B cell (primary cell): ENCODE data around the gene IL19. TPM values are rescaled to one million over a fixed set of nuclear protein-coding genes. Genes with fewer than 3 reads are reported as not detected.

ENCODE experiments used
- ATAC-seq: fragments of 200-7000 bp; cut with Tn5 transposase; one replicate; pipeline ENCODE4 v1.10.0; 2021; ENCODE audit warnings: low read depth, mild to moderate bottlenecking, moderate number of reproducible peaks, moderate library complexity
- CTCF ChIA-PET: fragments of 350-600 bp; sonication (Branson Sonifier 250); formaldehyde crosslinking; loops from one replicate; lab custom pipeline; 2021; ENCODE audit warnings: antibody characterized with exemption, inconsistent platforms; lab: Charles Lee
- POLR2A ChIA-PET: fragments of 350-600 bp; sonication (Branson Sonifier 250); formaldehyde crosslinking; loops from one replicate; lab custom pipeline; 2021; ENCODE audit warnings: antibody characterized with exemption; lab: Charles Lee
- DNase-seq: peaks from one replicate; pipeline ENCODE4 v3.0.0; 2013
- H2AFZ ChIP-seq: 2 replicates; pipeline ENCODE4 v1.6.1; 2012; ENCODE audit warnings: mild to moderate bottlenecking, low read depth, low read length; ENCODE audit not compliant: insufficient read depth, poor library complexity, severe bottlenecking
- H3K27ac ChIP-seq, 2 donors: 1 replicate in 1 of 2; 2 replicates in 1 of 2; pipeline ENCODE4 v1.5.1; 2012 to 2013; ENCODE audit warnings: low read length in 2 of 2, mild to moderate bottlenecking in 2 of 2, moderate library complexity in 1 of 2
- H3K27me3 ChIP-seq, 4 experiments: fragments of 200-600 bp in 1 of 4; sonication (generic) in 1 of 4; replicated peaks in 1 of 4; 1 replicate in 2 of 4; 2 replicates in 2 of 4; pipeline versions ENCODE4 v1.6.1 to v1.7.0; 2013 to 2016; ENCODE audit warnings: low read length in 3 of 4, mild to moderate bottlenecking in 2 of 4, mixed read lengths in 1 of 4, moderate library complexity in 1 of 4; ENCODE audit not compliant: insufficient read depth in 4 of 4, control insufficient read depth in 3 of 4; ENCODE audit errors: control extremely low read depth in 1 of 4
- H3K36me3 ChIP-seq, 2 experiments: replicated peaks in 1 of 2; 1 replicate in 1 of 2; 2 replicates in 1 of 2; pipeline versions ENCODE4 v1.6.1 to v1.7.1; 2013; ENCODE audit warnings: low read length in 1 of 2; ENCODE audit not compliant: insufficient read depth in 2 of 2, control insufficient read depth in 1 of 2; ENCODE audit errors: control extremely low read depth in 1 of 2, extremely low read depth in 1 of 2
- H3K4me1 ChIP-seq, 2 donors: fragments of 200-600 bp in 1 of 2; sonication (generic) in 1 of 2; 1 replicate in 1 of 2; 2 replicates in 1 of 2; pipeline versions ENCODE4 v1.5.1 to v1.6.1; 2013 to 2017; ENCODE audit warnings: low read length in 2 of 2; ENCODE audit not compliant: control insufficient read depth in 2 of 2, insufficient read depth in 2 of 2
- H3K4me2 ChIP-seq: replicated peaks from 2 replicates; pipeline ENCODE3; 2012; ENCODE audit warnings: mild to moderate bottlenecking, low read depth, low read length; ENCODE audit not compliant: poor library complexity, severe bottlenecking
- H3K4me3 ChIP-seq, 5 experiments: fragments of 200-600 bp in 1 of 5; sonication (generic) in 1 of 5; 1 replicate in 3 of 5; 2 replicates in 2 of 5; pipeline versions ENCODE4 v1.5.1 to v1.7.0; 2011 to 2016; ENCODE audit warnings: low read length in 4 of 5, mild to moderate bottlenecking in 4 of 5, low read depth in 2 of 5, control low read depth in 1 of 5, moderate library complexity in 1 of 5; ENCODE audit not compliant: insufficient read depth in 1 of 5; ENCODE audit errors: control extremely low read depth in 1 of 5, extremely low read depth in 1 of 5
- H3K79me2 ChIP-seq: fragments of 200-600 bp; sonication (generic); one replicate; pipeline ENCODE4 v1.6.0; 2016; ENCODE audit warnings: low read length; ENCODE audit not compliant: control insufficient read depth, insufficient read depth
- H3K9ac ChIP-seq: fragments of 200-600 bp; sonication (generic); 2 replicates; pipeline ENCODE4 v1.6.1; 2017; ENCODE audit warnings: mild to moderate bottlenecking, low read length, moderate library complexity
- H3K9me3 ChIP-seq, 3 donors: one replicate each; pipeline versions ENCODE4 v1.6.1 to v1.7.1; 2013; ENCODE audit warnings: low read length in 2 of 3; ENCODE audit not compliant: control insufficient read depth in 2 of 3, insufficient read depth in 1 of 3; ENCODE audit errors: control extremely low read depth in 1 of 3
- H4K20me1 ChIP-seq: 2 replicates; pipeline ENCODE4 v1.6.0; 2012; ENCODE audit warnings: mild to moderate bottlenecking, low read length; ENCODE audit not compliant: insufficient read depth, control insufficient read depth, poor library complexity, severe bottlenecking
- H3K27ac Mint-ChIP-seq: one replicate; pipeline ENCODE4 v1.8.0; 2021; ENCODE audit warnings: mixed read lengths
- H3K27me3 Mint-ChIP-seq: one replicate; pipeline ENCODE4 v1.8.0; 2021; ENCODE audit warnings: mixed read lengths
- H3K4me1 Mint-ChIP-seq: one replicate; pipeline ENCODE4 v1.8.0; 2021; ENCODE audit warnings: mixed read lengths
- H3K4me3 Mint-ChIP-seq: one replicate; pipeline ENCODE4 v1.8.0; 2021; ENCODE audit warnings: mixed read lengths
- H3K9me3 Mint-ChIP-seq: one replicate; pipeline ENCODE4 v1.8.0; 2022; ENCODE audit warnings: mixed read lengths; ENCODE audit not compliant: insufficient read depth
- CTCF ChIP-seq: fragments of 200-600 bp; IDR thresholded peaks from one replicate; pipeline ENCODE4 v1.8.0; 2022; ENCODE audit warnings: antibody characterized with exemption, mild to moderate bottlenecking
- EZH2 ChIP-seq: IDR thresholded peaks from 2 replicates; pipeline ENCODE4 v1.6.1; 2012; ENCODE audit warnings: borderline replicate concordance, low read depth, mild to moderate bottlenecking, moderate library complexity, low read length; ENCODE audit not compliant: insufficient read depth, poor library complexity, severe bottlenecking
- WGBS: methylation state at CpG from one replicate; pipeline ENCODE4 v1.1.5; 2013; ENCODE audit warnings: missing lambda C conversion rate; ENCODE audit not compliant: insufficient coverage; 5-methylcytosine and 5-hydroxymethylcytosine counted together
- intact Hi-C: fragments of 100-400 bp; cut with micrococcal nuclease; formaldehyde crosslinking; loops from one replicate; pipeline ENCODE4 v1.10.0; 2022
- polyA plus RNA-seq: library from polyadenylated mRNA; depleted of rRNA; stranded (reverse); fragments of >200 nt; gene quantifications from 2 replicates; pipeline ENCODE4 v1.2.3, GENCODE V29; 2012
- total RNA-seq, 2 donors: library from RNA; stranded (reverse); fragments of 120-200 nt in 1 of 2; gene quantifications; 1 replicate in 1 of 2; 2 replicates in 1 of 2; pipeline versions ENCODE4 v1.2.3 to v1.2.4, GENCODE V29; 2013 to 2022

Gene IL19
- total and polyA plus RNA-seq, 2 donors (not counting 1 experiment from before 2014, with no cell fraction given), result 0.27 TPM; not detected in 1

- Mint-ChIP-seq H3K4me3 (no peak overlapping the region), H3K4me1 (peaks cover 71% of the 10 kb centered on the region), H3K27ac (no peak overlapping the region), H3K27me3 (no peaks in the 10 kb centered on the region), H3K9me3 (no peaks in the 10 kb centered on the region)
- ChIA-PET POLR2A (interaction anchor here (0.7 to 1.5 kb wide), 3 partner anchors 10 to 15 kb away, joined by 3 to 4 read pairs (median 3); no protein-coding TSS in a partner anchor), CTCF (interaction anchor here (1.0 to 6.6 kb wide), 13 partner anchors 18 to 168 kb away, joined by 3 to 36 read pairs (median 5); partner anchors contain the start of gene IL20)
- H3K27me3 ChIP-seq, result no peaks in the 10 kb centered on the region
- no peaks in the 10 kb centered on the region for H3K9me3 ChIP-seq
- peak overlapping the region; percentile 52 for H3K4me2 ChIP-seq
- H3K36me3 ChIP-seq, result no peaks in the 10 kb centered on the region
- no peak overlapping the region for H3K4me3 ChIP-seq
- no peaks in the 10 kb centered on the region for H4K20me1 ChIP-seq
- no peak overlapping the region for H3K27ac ChIP-seq
- no peaks in the 10 kb centered on the region for H3K79me2 ChIP-seq
- no peak for ATAC-seq
- H3K4me1 ChIP-seq, result peaks cover 67 to 72% of the 10 kb centered on the region in 2 donors
- H3K9ac ChIP-seq, result no peak overlapping the region
- intact Hi-C loops, result loop anchor here (2.0 to 5.0 kb wide), 2 partner anchors 17 to 41 kb away; no protein-coding TSS in a partner anchor
- no peak for TF ChIP-seq CTCF
- TF ChIP-seq EZH2, result no peak
- 92% methylated on average over 2 of the region's 4 CpGs for WGBS
- H2AFZ ChIP-seq, result no peak overlapping the region
- DNase-seq, result no peak
Observed at GRCh38 chr1:206831650-206832049, 61.1 kb downstream of the IL19 start.

- H3K4me3 Mint-ChIP-seq, result peak overlapping the region; percentile 3
Observed at GRCh38 chr1:206832352-206832880, 61.8 kb downstream of the IL19 start.

More at GRCh38 chr1:206832352-206832880, 61.8 kb downstream of the IL19 start:
- no peak for DNase-seq
- peaks cover 5% of the 10 kb centered on the region for H3K27me3 Mint-ChIP-seq
- no peak for ATAC-seq
- CTCF ChIA-PET, result interaction anchor here (1.0 to 6.6 kb wide), 13 partner anchors 19 to 169 kb away, joined by 3 to 36 read pairs (median 5); partner anchors contain the start of gene IL20
- peak overlapping the region; percentile 12 for H3K27ac Mint-ChIP-seq
- peaks cover 70% of the 10 kb centered on the region for H3K4me1 Mint-ChIP-seq
- no peak for TF ChIP-seq EZH2
- no peak for TF ChIP-seq CTCF
- Histone ChIP-seq H4K20me1 (no peaks in the 10 kb centered on the region), H3K4me1 (peaks cover 67 to 72% of the 10 kb centered on the region in 2 donors), H3K36me3 (no peaks in the 10 kb centered on the region), H3K4me2 (peak overlapping the region; percentile 52), H3K79me2 (no peaks in the 10 kb centered on the region), H2AFZ (no peak overlapping the region), H3K27ac (peak overlapping the region in 1 of 2 donors; percentile 32), H3K27me3 (no peaks in the 10 kb centered on the region), H3K9ac (peak overlapping the region; percentile 19), H3K4me3 (peak overlapping the region in 1 of 5 experiments; percentile 11), H3K9me3 (no peaks in the 10 kb centered on the region)
- intact Hi-C loops, result loop anchor here (5.0 kb wide), 1 partner anchor 40 kb away; no protein-coding TSS in a partner anchor
- WGBS, result no CpG with 5 or more reads among the region's 2 CpGs
- no peaks in the 10 kb centered on the region for H3K9me3 Mint-ChIP-seq
- POLR2A ChIA-PET, result interaction anchor here (1.1 kb wide), 1 partner anchor 16 kb away, joined by 4 read pairs; no protein-coding TSS in a partner anchor
